Heart left ventricle (tissue), 16 donors: Measurements from ENCODE around the gene WDR82. TPM values are rescaled to one million over a fixed set of nuclear protein-coding genes. Genes with fewer than 3 reads are reported as not detected.
A peak's percentile ranks its signal among the peaks of the same experiment; 100 is the strongest.

ENCODE experiments used
- ATAC-seq, 4 donors: fragments of 200-7000 bp; cut with Tn5 transposase; one replicate each; pipeline ENCODE4 v1.9.1; 2020 to 2022; ENCODE audit warnings: moderate library complexity in 4 of 4, mild to moderate bottlenecking in 3 of 4, moderate number of reproducible peaks in 1 of 4
- DNase-seq, 5 donors: peaks; one replicate each; pipeline ENCODE4 v3.0.0-alpha.2; 2020
- H3K27ac ChIP-seq, 12 donors: fragments of 200-600 bp; sonication (generic) in 4 of 12; one replicate each; pipeline versions ENCODE4 v1.5.0 to v1.8.0; 2016 to 2022; ENCODE audit warnings: mild to moderate bottlenecking in 2 of 12
- H3K27me3 ChIP-seq, 9 donors: fragments of 200-600 bp; sonication (generic) in 2 of 9; one replicate each; pipeline versions ENCODE4 v1.5.1 to v1.8.0; 2016 to 2022; ENCODE audit warnings: mild to moderate bottlenecking in 3 of 9
- H3K36me3 ChIP-seq, 9 donors: fragments of 200-600 bp; sonication (generic) in 2 of 9; one replicate each; pipeline versions ENCODE4 v1.5.0 to v1.8.0; 2018 to 2022; ENCODE audit warnings: mild to moderate bottlenecking in 2 of 9
- H3K4me1 ChIP-seq, 12 donors: fragments of 200-600 bp; sonication (generic) in 4 of 12; one replicate each; pipeline versions ENCODE4 v1.5.0 to v1.8.0; 2016 to 2022; ENCODE audit warnings: mild to moderate bottlenecking in 3 of 12
- H3K4me3 ChIP-seq, 12 donors: fragments of 200-600 bp; sonication (generic) in 4 of 12; one replicate each; pipeline versions ENCODE4 v1.5.0 to v1.8.0; 2017 to 2022; ENCODE audit warnings: mild to moderate bottlenecking in 9 of 12, moderate library complexity in 4 of 12
- H3K9me3 ChIP-seq, 12 donors: fragments of 200-600 bp; sonication (generic) in 4 of 12; one replicate each; pipeline versions ENCODE4 v1.5.0 to v1.8.0; 2016 to 2022; ENCODE audit warnings: mild to moderate bottlenecking in 1 of 12
- POLR2A ChIP-seq, 2 donors: fragments of 450-650 bp; IDR thresholded peaks; one replicate each; pipeline ENCODE4 v1.6.1; 2017; ENCODE audit warnings: antibody characterized with exemption in 2 of 2, mild to moderate bottlenecking in 2 of 2, moderate library complexity in 2 of 2
- WGBS, 4 donors: extraction: QIAGEN DNeasy Blood & Tissue Kit in 2 of 4; methylation state at CpG; one replicate each; pipeline versions ENCODE4 v1.1.5 to v1.1.7; 2013 to 2018; 5-methylcytosine and 5-hydroxymethylcytosine counted together
- intact Hi-C, 10 donors: fragments of 100-400 bp; cut with DNase I; formaldehyde crosslinking; loops; one replicate each; pipeline versions ENCODE4 v1.11.1 to v1.14.2; 2022
- polyA plus RNA-seq, 2 donors: library from polyadenylated mRNA; stranded (reverse); fragments of 200-250 nt; gene quantifications; one replicate each; pipeline ENCODE4 v1.2.3, GENCODE V29; 2013
- total RNA-seq, 9 donors: library from RNA; depleted of rRNA in 2 of 9; stranded (reverse); fragments of >200 nt in 2 of 9; fragmentation: NEBNext Ultra II Directional in 3 of 9; extraction: Animal tissue kit (Norgen Biotek cat#: 25700) in 3 of 9; gene quantifications; one replicate each; pipeline versions ENCODE4 v1.1.0 to v1.2.4, GENCODE V29; 2016 to 2023
- TF ChIP-seq, protein P1 (sequence below), 12 donors: fragments of 200-600 bp; sonication (generic) in 4 of 12; IDR thresholded peaks; one replicate each; pipeline versions ENCODE4 v1.5.0 to v1.8.0; 2018 to 2022; ENCODE audit warnings: antibody characterized with exemption in 12 of 12, mild to moderate bottlenecking in 5 of 12
- donor health status: ischemic (EF 13 %, LVEDD 7.1; RV severe dilation, severe dysfunction).
- donor health status: healthy with polysubstance abuse.
- donor health status: DM: no; HTN: yes; CAD: no.
- donor health status: DM: no; HTN: no; CAD: no.
- donor health status: ischemic (EF 25% LVEDD 6.9; RV normal size, moderate dysfunction).
- donor health status: ischemic (EF 25% LVEDD 5.7; RV mildly dilated, moderate dysfunction).
- donor health status: healthy.
- donor health status: DM: yes; HTN: yes; CAD: no.
- donor health status: ischemic (EF 35%, LVEDD 5.7; RV mildly dilated, moderate dysfunction).
- donor health status: nonischemic (EF 11% LVEDD 7.7; RV severe dilation, severe dysfunction).
- donor health status: DM: yes; HTN: yes; CAD: no.
- donor health status: PGD.
- donor health status: ischemic (EF 29% LVEDD 5.4; RV normal size, mild dysfunction).
- donor health status: nonischemic (EF 23%, LVEDD 6.1; RV moderate dilation, normal function).

WDR82 gene
- total and polyA plus RNA-seq, 11 donors: 24.7 to 73.6 (median 61.2) TPM

DNA sequence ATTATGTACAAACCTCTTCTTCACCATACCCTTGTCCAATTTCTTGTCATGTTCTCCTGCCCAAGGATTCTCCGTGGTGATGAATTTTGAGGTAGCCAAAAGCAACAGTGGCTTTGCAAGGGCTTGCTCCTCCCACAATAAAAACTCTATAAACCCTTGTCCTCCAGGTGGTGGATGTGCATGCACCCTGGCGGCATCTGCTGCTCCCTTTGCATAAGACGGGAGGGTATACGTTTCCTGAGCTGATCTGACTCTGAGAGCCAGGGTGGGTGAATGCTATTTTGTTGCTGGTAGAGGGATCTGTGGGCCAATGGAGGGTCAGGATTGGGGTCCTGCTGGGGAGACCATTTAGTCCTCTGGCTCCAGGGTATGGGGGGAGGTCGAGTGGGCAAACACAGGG, 43.0 kb upstream of the WDR82 start:
- H3K4me3 ChIP-seq: no peak overlapping the region
- DNase-seq: no peak
- intact Hi-C loops: no loop called here
- no peaks in the 10 kb centered on the region for H3K36me3 ChIP-seq
- no peak for ATAC-seq
- no peaks in the 10 kb centered on the region for H3K9me3 ChIP-seq
- no peaks in the 10 kb centered on the region for H3K27me3 ChIP-seq
- no peak overlapping the region for H3K27ac ChIP-seq
- H3K4me1 ChIP-seq: peaks cover 0 to 30% (median 16%) of the 10 kb centered on the region in 12 donors
- 80 to 90% (median 89%) methylated on average over 5 of the region's 5 CpGs for WGBS, 4 donors
- no peak for TF ChIP-seq POLR2A (IDR thresholded peaks at IDR 0.05)
- TF ChIP-seq, protein P1, sequence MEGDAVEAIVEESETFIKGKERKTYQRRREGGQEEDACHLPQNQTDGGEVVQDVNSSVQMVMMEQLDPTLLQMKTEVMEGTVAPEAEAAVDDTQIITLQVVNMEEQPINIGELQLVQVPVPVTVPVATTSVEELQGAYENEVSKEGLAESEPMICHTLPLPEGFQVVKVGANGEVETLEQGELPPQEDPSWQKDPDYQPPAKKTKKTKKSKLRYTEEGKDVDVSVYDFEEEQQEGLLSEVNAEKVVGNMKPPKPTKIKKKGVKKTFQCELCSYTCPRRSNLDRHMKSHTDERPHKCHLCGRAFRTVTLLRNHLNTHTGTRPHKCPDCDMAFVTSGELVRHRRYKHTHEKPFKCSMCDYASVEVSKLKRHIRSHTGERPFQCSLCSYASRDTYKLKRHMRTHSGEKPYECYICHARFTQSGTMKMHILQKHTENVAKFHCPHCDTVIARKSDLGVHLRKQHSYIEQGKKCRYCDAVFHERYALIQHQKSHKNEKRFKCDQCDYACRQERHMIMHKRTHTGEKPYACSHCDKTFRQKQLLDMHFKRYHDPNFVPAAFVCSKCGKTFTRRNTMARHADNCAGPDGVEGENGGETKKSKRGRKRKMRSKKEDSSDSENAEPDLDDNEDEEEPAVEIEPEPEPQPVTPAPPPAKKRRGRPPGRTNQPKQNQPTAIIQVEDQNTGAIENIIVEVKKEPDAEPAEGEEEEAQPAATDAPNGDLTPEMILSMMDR (IDR thresholded peaks at IDR 0.05): no peak

DNA sequence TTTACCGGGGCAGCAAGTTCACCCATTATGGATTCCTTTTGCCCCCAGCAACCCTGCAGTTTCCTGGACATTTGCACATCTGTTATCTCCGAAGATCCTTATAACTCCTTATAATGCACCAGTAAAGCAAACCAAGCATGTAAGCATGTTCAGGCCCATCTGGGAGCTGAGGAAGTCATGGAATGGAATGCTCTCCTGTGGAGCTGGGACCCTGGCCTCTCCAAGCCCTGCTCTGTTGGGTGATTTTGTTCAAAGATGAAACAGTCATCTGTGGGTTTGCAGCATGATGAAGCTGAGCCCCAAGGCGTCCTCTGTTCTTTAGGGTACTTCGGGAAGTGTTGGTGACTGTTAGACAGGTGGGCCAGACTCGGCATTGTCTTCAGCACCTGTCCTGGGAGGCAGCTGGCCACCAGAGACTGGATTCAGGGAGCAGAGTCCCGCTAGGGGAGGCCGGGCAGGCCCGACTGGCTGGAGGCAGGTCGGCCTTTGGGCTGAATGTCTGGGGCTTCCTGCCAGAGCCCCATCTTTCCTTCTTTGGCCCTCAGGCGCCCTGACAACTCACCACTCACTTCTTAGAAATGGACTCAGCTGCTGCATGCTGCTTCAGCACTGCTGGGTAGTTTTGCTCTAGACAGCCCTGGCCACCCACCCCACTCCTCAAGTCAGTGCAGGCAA, 41.6 kb upstream of the WDR82 start:
- H3K4me1 ChIP-seq: peaks cover 0 to 30% (median 16%) of the 10 kb centered on the region in 12 donors
- no peak overlapping the region for H3K27ac ChIP-seq
- ATAC-seq (no peak), DNase-seq (peak in 1 of 5 donors; percentile 13)
- H3K9me3 ChIP-seq: no peaks in the 10 kb centered on the region
- no peaks in the 10 kb centered on the region for H3K36me3 ChIP-seq
- no peak for TF ChIP-seq POLR2A (IDR thresholded peaks at IDR 0.05)
- TF ChIP-seq, protein P1 (IDR thresholded peaks at IDR 0.05): no peak
- no peaks in the 10 kb centered on the region for H3K27me3 ChIP-seq
- 82 to 94% (median 92%) methylated on average over 10 of the region's 10 CpGs for WGBS, 4 donors
- intact Hi-C loops: no loop called here
- no peak overlapping the region for H3K4me3 ChIP-seq

DNA sequence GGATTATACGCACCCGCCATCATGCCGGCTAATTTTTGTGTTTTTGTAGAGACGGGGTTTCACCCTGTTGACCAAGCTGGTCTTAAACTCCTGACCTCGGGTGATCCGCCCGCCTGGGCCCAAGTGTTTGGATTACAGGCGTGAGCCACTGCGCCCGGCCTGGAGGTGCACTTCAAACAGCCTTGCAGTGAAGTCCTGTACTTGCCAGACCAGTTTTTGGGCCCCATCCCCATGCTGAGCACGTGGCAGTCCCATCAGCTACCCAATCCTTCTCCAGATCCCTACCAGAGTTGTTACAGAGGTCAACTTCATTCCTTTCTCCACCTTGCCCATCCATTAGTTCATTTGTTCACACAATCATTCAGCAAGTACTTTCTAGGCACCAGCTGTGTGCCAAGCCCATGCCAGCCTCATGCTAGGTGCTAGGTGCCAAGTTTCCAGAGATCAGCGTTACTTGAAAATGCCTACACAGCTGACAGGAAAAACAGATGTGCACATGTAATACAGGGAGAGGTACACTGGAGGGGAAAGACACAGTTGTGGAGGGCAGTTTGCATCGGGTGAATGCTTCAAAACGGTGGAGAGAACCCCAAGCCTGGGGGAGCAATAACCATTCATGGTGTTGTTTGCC, 39.9 kb upstream of the WDR82 start:
- TF ChIP-seq, protein P1 (IDR thresholded peaks at IDR 0.05): no peak
- no peak for TF ChIP-seq POLR2A (IDR thresholded peaks at IDR 0.05)
- peaks cover 0 to 31% (median 17%) of the 10 kb centered on the region in 12 donors for H3K4me1 ChIP-seq
- no peaks in the 10 kb centered on the region for H3K9me3 ChIP-seq
- DNase-seq (peak in 1 of 5 donors; percentile 29), ATAC-seq (peak in 3 of 4 donors; percentile 22 to 55 (median 44))
- no peaks in the 10 kb centered on the region for H3K27me3 ChIP-seq
- peak overlapping the region in 1 of 12 donors; percentile 44 for H3K4me3 ChIP-seq
- intact Hi-C loops: no loop called here
- no peaks in the 10 kb centered on the region for H3K36me3 ChIP-seq
- no peak overlapping the region for H3K27ac ChIP-seq
- WGBS, 4 donors: 71 to 73% (median 71%) methylated on average over 14 of the region's 14 CpGs

DNA sequence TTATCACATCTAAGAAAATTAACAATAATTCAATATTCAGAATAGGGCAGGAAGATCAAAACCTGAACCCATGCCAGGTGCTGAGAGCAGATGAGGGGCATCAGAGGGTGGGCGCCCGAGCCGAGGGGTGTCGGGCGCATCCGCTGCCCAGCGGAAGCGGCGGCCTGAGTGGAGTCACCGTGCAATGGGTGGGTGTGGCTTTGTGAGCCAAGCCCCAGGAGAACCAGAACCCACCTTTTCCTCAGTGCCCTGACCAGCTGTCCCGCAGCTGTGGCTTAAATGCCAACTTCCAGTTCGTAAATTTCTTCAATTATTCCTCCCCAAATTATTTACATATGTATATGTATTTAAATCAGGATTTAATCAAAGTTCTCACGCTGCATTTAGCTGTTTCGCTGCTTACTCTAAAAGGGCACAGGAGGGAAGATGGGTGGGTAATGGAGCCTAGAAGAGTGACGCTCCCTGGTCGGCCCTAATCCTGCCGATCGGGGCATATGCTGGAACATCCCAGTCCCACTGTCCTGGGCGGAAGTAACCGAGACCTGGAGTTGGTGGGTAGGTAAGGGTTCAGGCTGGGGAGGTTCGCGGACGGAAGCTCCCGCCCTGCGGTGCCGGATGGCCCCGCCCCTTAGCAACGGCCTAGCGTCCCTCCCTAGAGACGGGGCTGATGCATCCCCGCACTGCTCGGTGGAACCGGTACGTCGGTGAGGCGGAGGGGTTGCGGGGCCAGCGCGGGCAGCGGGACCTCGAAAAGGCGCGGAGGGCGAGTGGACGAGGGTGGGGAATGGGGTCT, 39.0 kb upstream of the WDR82 start:
- intact Hi-C loops: no loop called here
- H3K27ac ChIP-seq: peak overlapping the region in 2 of 12 donors; percentile 30 to 46
- H3K27me3 ChIP-seq: no peaks in the 10 kb centered on the region
- 9 to 15% (median 13%) methylated on average over 44 to 45 of the region's 45 CpGs for WGBS, 4 donors
- ATAC-seq (peak; percentile 83 to 92 (median 89)), DNase-seq (peak; percentile 58 to 82 (median 68))
- peaks cover 0 to 38% (median 18%) of the 10 kb centered on the region in 12 donors for H3K4me1 ChIP-seq
- TF ChIP-seq, protein P1 (IDR thresholded peaks at IDR 0.05): no peak
- TF ChIP-seq POLR2A (IDR thresholded peaks at IDR 0.05): no peak
- H3K36me3 ChIP-seq: no peaks in the 10 kb centered on the region
- peak overlapping the region in 11 of 12 donors; percentile 28 to 56 (median 43) for H3K4me3 ChIP-seq
- H3K9me3 ChIP-seq: no peaks in the 10 kb centered on the region
